Omental fat pad (tissue), 4 donors: Measurements from ENCODE around the gene GYG1. TPM values are rescaled to one million over a fixed set of nuclear protein-coding genes. Genes with fewer than 3 reads are reported as not detected.

Experiments used
- ATAC-seq: fragments of 150-250 bp; one replicate; pipeline ENCODE4 v1.9.1; 2016; ENCODE audit warnings: mild to moderate bottlenecking, moderate library complexity; ENCODE audit not compliant: low FRiP score
- DNase-seq: peaks from one replicate; pipeline ENCODE4 v3.0.0-alpha.2; 2019; ENCODE audit warnings: low spot score
- CTCF ChIP-seq, 3 donors: fragments of 450-650 bp; IDR thresholded peaks; one replicate each; pipeline ENCODE4 v1.5.1; 2016 to 2017; ENCODE audit warnings: antibody characterized with exemption in 3 of 3, mild to moderate bottlenecking in 3 of 3, moderate library complexity in 2 of 3
- total RNA-seq, 4 donors: library from RNA; depleted of rRNA; stranded (reverse); fragments of >200 nt; gene quantifications; one replicate each; pipeline ENCODE4 v1.1.0, GENCODE V29; 2016

The GYG1 gene
- total RNA-seq, 4 donors from 2014 or later = 23.2 to 40.8 (median 30.4) TPM

DNA sequence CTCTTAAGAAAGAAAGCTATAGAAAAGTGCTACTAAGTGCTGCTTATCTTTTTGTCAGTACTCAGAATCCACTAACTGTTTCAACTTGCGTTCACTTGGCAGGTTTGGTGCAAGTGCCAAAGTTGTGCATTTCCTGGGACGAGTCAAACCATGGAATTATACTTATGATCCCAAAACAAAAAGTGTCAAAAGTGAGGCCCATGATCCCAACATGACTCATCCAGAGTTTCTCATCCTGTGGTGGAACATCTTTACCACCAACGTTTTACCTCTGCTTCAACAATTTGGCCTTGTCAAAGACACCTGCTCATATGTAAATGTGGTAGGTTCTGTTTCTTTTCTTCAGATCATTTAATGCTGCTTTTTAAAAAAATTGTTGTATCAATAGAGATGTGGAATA lies 32.6 kb downstream of the GYG1 start:
- TF ChIP-seq CTCF (IDR thresholded peaks at IDR 0.05) = no peak
- ATAC-seq (no peak), DNase-seq (no peak)

- no peak for ATAC-seq
- no peak for DNase-seq
- no peak for TF ChIP-seq CTCF (IDR thresholded peaks at IDR 0.05)
Observed at GRCh38 chr3:149026718-149027117, 35.4 kb downstream of the GYG1 start.

- no peak for ATAC-seq
- no peak for TF ChIP-seq CTCF (IDR thresholded peaks at IDR 0.05)
- no peak for DNase-seq
Observed at GRCh38 chr3:149031096-149031495, 39.8 kb downstream of the GYG1 start.

GRCh38 chr3:149037684-149038083 lies 46.3 kb downstream of the GYG1 start:
- ATAC-seq = no peak
- DNase-seq = no peak
- TF ChIP-seq CTCF (IDR thresholded peaks at IDR 0.05) = no peak

DNA sequence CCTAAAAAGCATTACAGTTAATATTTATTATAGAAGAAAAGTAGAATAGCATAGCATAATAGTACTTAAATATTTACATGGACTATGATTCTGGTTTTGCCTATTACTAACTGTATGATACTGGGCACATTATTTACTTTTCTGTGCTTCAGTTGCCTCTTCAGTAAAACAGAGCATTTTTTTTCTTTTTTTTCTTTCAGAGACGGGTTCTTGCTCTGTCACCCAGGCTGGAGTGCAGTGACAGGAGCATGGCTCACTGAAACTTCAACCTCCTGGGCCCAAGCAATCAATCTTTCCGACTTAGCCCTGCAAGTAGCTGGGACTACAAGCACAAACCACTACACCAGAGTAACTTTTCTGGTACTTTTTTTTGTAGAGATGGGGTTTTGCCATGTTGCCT lies 47.0 kb downstream of the GYG1 start:
- no peak for TF ChIP-seq CTCF (IDR thresholded peaks at IDR 0.05)
- ATAC-seq (no peak), DNase-seq (no peak)

GRCh38 chr3:149042789-149043386 lies 51.5 kb downstream of the GYG1 start:
- DNase-seq = no peak
- ATAC-seq = no peak
- TF ChIP-seq CTCF (IDR thresholded peaks at IDR 0.05) = no peak

- ATAC-seq (no peak), DNase-seq (no peak)
- TF ChIP-seq CTCF (IDR thresholded peaks at IDR 0.05) = no peak
Observed at GRCh38 chr3:149044339-149045083, 53.2 kb downstream of the GYG1 start.
